ENCODE data around the gene CCDC158.

- no peak for TF ChIP-seq CTCF (conservative IDR thresholded peaks at IDR 0.05; ENCODE audit: low read depth in 2 of 2)
- TF ChIP-seq POLR2AphosphoS5 (IDR thresholded peaks at IDR 0.05; ENCODE audit: low read depth), result no peak
- TF ChIP-seq CREB1 (CRISPR knock-in tag; IDR thresholded peaks at IDR 0.05; ENCODE audit: low read depth), result no peak
- no peak for TF ChIP-seq REST (IDR thresholded peaks at IDR 0.05; ENCODE audit: unreplicated experiment)
- no peak for TF ChIP-seq ZNF331 (CRISPR knock-in tag; IDR thresholded peaks at IDR 0.05; ENCODE audit: low read depth)
- TF ChIP-seq EZH2 (IDR thresholded peaks at IDR 0.05; ENCODE audit: low read depth, unreplicated experiment), result no peak
These were observed 113.3 kb downstream of the CCDC158 start for GRCh38 chr4:76307660-76308014.
